ENCODE measurements around the gene TMEFF2. TPM values are rescaled to one million over a fixed set of nuclear protein-coding genes. Genes with fewer than 3 reads are reported as not detected.
A peak's percentile ranks its signal among the peaks of the same experiment; 100 is the strongest.

TMEFF2 gene
- total and polyA plus RNA-seq, 2 of the 4 experiments (the other 2 are of a cell fraction), result 1.3 to 3.0 TPM

GRCh38 chr2:191999101-191999841 lies 195.5 kb downstream of the TMEFF2 start:
- dilution Hi-C loops (cut with HindIII; ENCODE audit: low sequenced_read_pairs, unreplicated experiment) (no loop called here), in situ Hi-C loops (cut with MboI; ENCODE audit: low sequenced_read_pairs) (no loop called here), intact Hi-C loops (cut with micrococcal nuclease) (no loop called here)
- Histone ChIP-seq H3K9ac (ENCODE audit: low read depth, low read length) (no peak overlapping the region), H3K79me1 (ENCODE audit: low read depth in 1 of 2, low read length in 2 of 2) (no peaks in the 10 kb centered on the region), H3K4me1 (ENCODE audit: control insufficient read depth, insufficient read depth, low read length) (no peaks in the 10 kb centered on the region), H4K5ac (ENCODE audit: low read depth, low read length) (no peak overlapping the region), H2BK15ac (ENCODE audit: low read depth, low read length) (no peak overlapping the region), H3K18ac (ENCODE audit: low read depth, low read length) (no peak overlapping the region), H4K8ac (ENCODE audit: low read depth in 2 of 2, low read length in 2 of 2) (no peak overlapping the region), H3K4ac (ENCODE audit: low read depth, low read length) (no peak overlapping the region), H2AFZ (replicated peaks; ENCODE audit: low read length, poor library complexity) (no peak overlapping the region), H3K4me3 (ENCODE audit: insufficient read depth, low read depth, low read length) (no peak overlapping the region), H4K91ac (ENCODE audit: insufficient read depth, low read depth, low read length) (no peak overlapping the region), H2BK20ac (ENCODE audit: low read depth, low read length) (no peak overlapping the region), H3K27me3 (ENCODE audit: control insufficient read depth, insufficient read depth, low read length) (no peaks in the 10 kb centered on the region), H2BK5ac (ENCODE audit: low read depth, low read length, poor library complexity, severe bottlenecking) (no peak overlapping the region), H3K9me1 (ENCODE audit: insufficient read depth, low read length) (no peaks in the 10 kb centered on the region), H3K14ac (replicated peaks; ENCODE audit: low read depth, low read length) (0 out of 2 replicates have a peak overlapping the region, but pooled peaks have one; percentile 48), H4K20me1 (ENCODE audit: insufficient read depth, low read length) (no peaks in the 10 kb centered on the region), H2AK9ac (replicated peaks; ENCODE audit: low read depth, low read length, poor library complexity) (no peak overlapping the region), H3K23ac (ENCODE audit: low read depth, low read length) (no peak overlapping the region), H2AK5ac (ENCODE audit: low read depth, low read length) (no peak overlapping the region), H3K9me3 (ENCODE audit: control insufficient read depth, insufficient read depth, low read length) (no peaks in the 10 kb centered on the region), H3K56ac (ENCODE audit: extremely low read depth, insufficient read depth, low read length) (no peak overlapping the region), H3K4me2 (ENCODE audit: low read depth, low read length) (no peak overlapping the region), H2BK120ac (ENCODE audit: low read depth, low read length) (no peak overlapping the region), H3K36me3 (ENCODE audit: control insufficient read depth, insufficient read depth, low read length) (no peaks in the 10 kb centered on the region), H3K27ac (ENCODE audit: insufficient read depth, low read length) (no peak overlapping the region)
- DNase-seq (peak; percentile 34), ATAC-seq (ENCODE audit: low read depth) (no peak; the same call in 1 of the 2 replicates)
- TF ChIP-seq CHD1 (IDR thresholded peaks at IDR 0.05; ENCODE audit: low read depth, low read length), result no peak
- peak; percentile 80 for TF ChIP-seq MAFK (IDR thresholded peaks at IDR 0.05; ENCODE audit: low read depth, low read length)
- no TSS peak for BruUV-seq (replicated peaks)
- WGBS, 2 experiments (ENCODE audit: extremely low coverage in 2 of 2, insufficient read length in 1 of 2), result no CpG with 5 or more reads among the region's 4 CpGs
- ChIA-PET POLR2A (ENCODE audit: unreplicated experiment) (no interaction called here), CTCF (interaction anchor here (1.0 kb wide), 1 partner anchor 30 kb away, joined by 3 read pairs; no protein-coding TSS in a partner anchor)

All from IMR-90 (cell line).